Mucosa of gallbladder (tissue), 1 donor: ENCODE data around the gene TNNI3K. TPM values are rescaled to one million over a fixed set of nuclear protein-coding genes. Genes with fewer than 3 reads are reported as not detected.

Experiments
- DNase-seq: peaks from one replicate; pipeline ENCODE4 v3.0.0-alpha.2; 2020; ENCODE audit warnings: low spot score
- total RNA-seq: library from RNA; stranded (reverse); gene quantifications from one replicate; pipeline ENCODE4 v1.2.1, GENCODE V29; 2021
- donor health status: DM: no; HTN: no; CAD: no.

The TNNI3K gene
- total RNA-seq, 1 donor from 2014 or later, result 1.3 TPM

DNA sequence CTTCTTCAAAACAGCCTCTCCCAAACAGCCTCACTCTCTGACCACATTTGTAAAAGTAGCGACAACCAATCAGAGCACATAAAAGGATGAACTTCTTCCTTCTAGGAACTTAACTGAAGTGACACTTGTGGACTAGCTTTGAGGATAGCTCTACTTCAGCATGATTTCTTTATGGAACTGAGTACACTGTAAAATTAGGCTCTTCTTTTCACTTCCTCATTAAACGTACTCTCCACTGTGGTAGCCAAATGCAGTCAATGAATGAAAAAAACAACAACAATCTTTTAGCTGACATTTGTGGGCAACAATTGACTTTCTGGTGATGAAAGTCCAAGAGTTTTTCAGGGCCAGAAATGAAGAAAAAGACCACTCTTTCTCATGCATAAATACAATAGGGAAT, 267.7 kb downstream of the TNNI3K start:
- no peak for DNase-seq

DNA sequence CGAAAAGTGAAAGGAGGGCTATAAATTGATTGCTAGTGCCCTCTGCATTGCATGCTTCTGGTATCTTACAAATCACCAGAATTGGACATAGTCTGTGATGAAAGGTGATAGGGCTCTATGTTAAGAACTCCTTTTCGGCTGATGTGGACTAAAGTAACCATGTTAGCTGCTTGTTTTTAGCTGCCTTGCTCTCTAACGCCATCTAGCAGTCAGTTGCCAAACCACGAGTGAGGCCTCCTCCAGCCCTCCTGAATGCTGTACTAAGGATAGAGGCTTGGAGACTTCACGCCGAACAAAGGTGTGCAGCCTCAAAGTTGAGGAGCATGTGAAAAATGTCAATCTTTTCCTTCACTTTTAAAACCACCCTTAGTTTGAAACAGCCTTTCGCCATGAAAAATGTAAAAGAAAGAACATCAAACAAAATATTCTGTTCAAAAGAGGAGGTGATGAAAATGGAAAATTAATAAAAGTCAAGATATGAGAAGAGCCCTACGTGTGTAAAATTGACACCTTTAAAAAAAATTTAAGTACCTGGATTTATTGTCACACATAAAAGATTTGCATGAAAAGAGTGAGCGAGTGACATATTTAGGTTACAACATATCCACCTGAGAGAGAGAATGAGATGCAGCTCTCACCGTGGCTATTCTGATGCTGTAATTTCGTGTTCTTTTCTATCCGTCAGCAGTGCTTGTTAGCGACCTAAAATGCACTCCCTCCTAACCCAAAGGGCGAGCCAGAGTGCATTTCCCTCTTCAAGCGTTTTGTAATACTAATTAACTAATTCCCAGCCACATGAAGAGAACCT, 269.1 kb downstream of the TNNI3K start:
- DNase-seq, result peak; percentile 18

DNA sequence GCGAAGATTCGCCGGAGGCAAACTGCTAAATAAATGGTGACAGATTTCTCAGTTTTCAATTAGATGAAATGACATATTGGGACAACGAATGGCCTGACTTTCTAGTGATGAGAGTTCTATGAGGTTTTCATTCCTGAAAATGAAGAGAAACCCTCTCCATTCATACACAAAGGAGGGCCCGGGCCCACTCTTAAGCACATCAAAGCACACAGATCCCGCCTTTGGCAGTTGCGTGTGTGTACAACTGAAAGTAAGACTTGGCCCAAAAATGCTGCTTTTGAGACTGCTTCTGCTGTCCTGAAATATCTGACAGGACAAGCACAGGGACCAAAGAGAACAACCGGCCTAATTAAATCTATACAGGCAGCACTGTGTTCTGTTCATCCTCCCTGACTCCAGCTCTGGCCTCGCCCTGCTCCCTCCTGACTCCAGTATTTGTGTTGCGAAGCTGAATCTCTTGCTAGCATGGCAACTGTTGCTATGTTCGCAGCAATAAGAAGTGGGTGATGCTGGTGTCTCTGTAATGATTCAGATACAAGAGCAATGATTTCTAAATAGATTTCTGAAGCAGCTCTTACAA, 269.8 kb downstream of the TNNI3K start:
- DNase-seq, result no peak

DNA sequence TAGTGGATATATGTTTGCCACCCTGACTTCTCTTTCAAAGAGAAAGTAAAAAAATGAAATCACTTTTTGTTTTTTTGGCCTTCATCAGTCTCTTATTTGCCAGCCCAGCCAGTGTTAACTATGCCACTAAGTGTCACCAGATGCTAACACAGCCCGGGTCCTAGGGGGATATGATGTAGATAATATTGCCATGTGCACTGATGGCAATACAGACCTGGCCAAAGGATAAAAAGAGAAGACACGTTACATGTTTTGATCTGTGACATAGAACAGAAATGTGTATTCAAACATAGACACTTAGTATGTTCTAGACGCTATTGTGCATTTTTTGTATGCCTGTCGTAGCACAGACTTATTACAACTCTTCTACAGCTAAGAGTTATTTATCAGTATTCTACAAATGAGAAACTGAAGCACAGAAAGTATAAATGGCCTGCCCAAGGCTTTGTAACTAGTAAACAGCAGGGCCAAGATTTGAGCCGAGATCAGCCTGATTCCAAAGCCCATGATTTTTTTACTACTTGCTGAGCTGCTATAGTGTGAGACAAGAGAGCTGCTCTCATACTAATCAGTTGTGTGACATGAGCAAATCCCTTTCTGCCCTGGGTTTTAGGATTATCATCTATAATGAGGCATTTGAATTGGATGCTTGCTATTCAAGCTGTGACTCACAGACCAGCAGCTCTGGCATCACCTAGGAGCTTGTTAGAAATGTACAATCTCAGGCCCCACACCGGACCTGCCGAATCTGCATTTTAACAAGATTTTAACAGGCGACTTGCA, 270.9 kb downstream of the TNNI3K start:
- no peak for DNase-seq

DNA sequence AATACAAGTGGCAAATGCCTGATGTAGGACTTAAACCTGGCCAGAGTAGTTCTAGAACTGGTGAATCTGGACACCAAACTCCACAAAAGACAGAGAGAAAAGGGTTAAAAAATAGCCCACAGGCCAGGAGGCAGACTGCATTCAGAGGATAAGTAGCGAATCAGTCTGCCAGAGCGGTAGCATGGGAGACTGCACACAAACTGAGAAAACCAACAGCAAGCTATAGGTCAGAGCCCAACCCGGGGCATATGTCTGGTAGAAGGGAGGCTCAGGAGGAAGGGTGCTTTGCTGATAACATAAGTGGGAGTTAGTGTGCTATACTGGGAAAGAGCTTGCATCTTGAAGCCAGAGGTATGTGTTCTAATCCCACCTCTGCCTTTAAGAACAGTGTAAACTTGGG, 273.3 kb downstream of the TNNI3K start:
- no peak for DNase-seq

DNA sequence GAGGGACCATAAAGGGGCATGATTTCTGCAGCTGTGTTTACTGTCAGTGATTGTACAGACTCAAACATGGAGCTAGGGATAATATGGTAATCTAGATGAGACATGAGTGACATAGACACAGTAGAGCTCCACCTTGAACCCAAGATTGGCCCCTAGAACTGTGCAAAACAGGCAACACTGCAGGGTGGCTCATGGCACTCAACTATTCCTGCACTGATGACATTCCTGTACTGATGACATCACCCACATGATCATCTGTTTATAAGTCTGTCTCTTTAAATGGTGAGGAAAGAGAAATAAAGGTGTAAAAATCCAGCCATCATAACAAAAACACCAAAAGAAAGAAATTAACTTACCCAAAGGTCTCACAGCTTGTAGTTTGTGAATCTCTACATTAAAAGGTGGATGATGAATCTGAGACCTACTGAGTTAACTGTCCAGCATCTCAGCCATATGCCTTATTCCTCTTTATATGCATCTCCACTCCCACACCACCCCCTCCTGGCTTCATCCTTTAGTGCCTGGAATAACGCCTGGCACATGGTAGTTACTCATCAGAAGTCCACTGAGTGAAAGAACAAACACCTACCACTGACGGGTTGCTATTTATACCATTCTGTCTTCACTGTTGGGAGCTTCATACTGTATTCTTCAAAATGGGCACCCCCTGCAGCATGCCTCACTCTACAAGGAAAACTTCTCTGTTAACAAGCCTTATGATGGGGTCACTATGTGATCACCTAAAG, 277.2 kb downstream of the TNNI3K start, which contains the start of gene LRRC53:
TSS of gene LRRC53 (minus strand) at position 442 of the 746 bp plus-strand sequence. CDS start 29,262 bp downstream, outside the sequence.
- DNase-seq, result no peak

DNA sequence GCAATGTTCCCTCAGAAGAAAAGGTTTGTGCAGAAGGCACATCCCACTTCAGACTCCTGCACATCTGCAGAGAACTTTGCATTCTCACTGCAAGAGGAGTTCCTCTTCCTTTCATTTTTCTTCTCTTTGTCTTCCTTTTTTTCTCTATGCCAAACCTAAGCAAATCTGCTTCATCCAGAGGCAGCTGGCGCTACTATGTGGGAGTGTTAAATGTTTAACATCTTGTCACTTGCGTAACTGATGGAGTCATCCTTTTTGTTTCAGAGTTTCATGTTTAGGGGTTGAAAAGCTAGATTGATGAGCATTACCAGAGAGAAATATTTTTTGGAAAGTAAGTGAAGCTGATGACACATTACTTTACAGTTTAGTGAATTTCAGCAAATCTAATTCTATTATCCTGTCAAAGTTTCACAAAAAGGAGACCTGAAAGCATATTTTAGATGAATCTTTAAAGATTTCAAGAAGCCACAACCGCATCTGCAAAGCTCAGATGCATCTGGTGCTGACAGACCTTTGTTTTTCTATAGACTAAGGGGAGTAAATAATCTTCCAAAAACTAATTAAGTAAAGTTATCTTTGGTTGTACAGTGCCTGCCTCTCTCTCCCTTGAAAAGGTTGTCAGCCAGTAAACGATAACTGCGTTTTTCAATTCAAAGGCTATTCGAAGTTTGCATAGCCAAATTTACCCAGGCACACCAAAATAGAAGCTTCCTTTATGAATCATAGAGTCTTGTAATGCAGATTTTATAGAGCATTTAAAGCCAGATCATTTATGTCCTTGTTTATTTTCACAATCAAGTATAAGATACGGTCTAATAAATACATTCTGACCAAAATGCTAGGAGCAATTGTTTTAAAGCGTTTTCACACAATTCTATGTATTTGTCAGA, 278.5 kb downstream of the TNNI3K start:
- DNase-seq, result no peak

DNA sequence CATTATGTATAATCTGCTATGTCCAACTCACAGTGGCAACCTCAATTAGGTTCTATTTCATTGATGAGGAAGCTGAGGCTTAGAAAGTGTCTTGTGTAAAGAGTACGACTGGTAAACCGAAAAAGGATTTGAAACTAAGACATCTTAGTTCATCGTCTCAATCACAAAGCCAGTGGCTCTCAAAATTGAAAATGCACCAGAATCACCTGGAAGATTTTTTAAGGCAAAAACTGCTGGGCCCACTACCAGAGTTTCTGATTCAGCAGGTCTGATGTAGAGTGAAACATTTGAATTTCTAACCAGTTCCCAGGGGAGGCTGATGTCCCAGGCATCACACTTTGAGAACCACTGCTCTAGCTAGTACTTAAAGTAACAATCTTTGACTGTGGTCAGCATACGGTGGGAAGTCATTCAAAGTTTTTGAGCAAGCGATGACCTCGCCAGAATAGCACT, 282.4 kb downstream of the TNNI3K start:
- no peak for DNase-seq

DNA sequence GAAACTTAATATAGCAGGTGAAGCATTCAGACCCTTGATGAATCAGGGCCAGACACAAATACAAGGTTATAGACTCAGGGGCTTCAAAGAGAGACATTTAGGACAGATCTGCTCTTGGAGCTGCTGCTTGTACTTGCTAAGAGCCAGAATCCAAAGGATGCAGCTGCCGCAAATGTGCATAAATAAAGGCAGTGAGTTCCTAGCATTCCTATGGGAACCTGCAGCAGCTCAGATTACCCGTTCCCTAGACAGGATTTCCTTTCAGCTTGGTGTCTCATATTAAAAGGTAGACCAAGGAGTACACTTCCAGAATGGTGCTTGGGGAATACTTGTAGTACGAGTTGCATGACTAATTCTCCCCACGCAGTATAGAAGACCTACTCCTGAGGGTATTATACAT, 287.0 kb downstream of the TNNI3K start:
- DNase-seq, result no peak

- DNase-seq, result no peak
These were observed 288.8 kb downstream of the TNNI3K start for GRCh38 chr1:74523873-74524480.

GRCh38 chr1:74526708-74527107, 291.5 kb downstream of the TNNI3K start:
- DNase-seq, result no peak

DNA sequence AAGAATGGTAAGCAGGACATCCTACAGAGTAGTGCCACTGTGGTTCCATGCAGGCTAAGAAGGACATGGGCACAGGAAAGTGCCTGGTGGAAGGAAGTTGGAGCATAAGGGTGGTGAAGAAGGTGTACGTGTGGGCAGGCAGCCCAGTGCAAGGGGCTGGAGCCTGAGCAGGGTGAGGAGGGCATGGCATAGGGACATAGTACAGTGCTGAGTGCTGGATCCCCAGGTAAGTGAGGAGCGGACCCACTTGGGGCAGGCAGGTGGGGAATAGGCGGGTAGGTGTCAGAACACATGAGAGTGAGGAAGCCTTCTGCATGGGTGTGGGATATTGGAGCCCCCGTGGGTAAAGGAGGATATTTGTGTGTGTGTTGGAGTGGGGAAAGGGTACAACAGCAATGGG, 292.9 kb downstream of the TNNI3K start:
- no peak for DNase-seq

- no peak for DNase-seq
These were observed 295.7 kb downstream of the TNNI3K start for GRCh38 chr1:74530892-74531291.

DNA sequence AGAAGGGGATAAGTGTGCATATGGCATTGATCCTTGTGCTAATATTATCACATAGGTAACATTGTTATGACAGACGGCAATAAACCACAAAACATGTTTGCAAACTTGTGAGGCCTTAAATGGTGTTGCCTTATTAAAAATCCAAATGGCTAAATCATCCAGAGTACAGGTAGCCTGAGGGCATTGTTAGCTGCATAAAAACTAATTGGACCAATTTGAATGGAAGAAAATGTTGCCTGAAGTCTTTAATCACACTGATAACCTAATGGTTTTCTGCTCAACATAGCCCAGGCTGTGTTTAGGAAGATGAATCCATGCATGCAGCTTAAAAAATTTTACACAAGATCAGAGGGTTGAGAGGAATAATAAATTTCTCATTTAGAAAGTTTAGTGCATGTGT, 296.6 kb downstream of the TNNI3K start:
- no peak for DNase-seq

DNA sequence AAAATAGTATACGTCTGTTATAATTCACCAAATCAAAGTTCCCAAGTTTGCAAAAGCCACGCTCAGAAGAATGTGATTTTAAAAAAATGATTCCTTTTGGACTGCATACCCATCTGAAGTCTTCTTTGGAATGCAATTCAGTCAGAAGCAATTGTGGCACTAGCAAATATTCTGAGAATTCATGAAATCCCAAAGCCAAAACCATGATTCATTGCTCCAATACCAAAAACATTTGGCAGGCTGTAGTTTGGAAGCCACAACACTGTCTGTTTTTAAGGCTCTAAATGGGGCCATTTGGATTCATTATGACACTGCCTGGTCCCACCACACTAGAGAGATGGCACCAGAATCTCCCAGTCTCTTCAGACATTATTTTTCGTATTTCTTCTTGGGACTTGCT, 299.1 kb downstream of the TNNI3K start:
- DNase-seq, result no peak

DNA sequence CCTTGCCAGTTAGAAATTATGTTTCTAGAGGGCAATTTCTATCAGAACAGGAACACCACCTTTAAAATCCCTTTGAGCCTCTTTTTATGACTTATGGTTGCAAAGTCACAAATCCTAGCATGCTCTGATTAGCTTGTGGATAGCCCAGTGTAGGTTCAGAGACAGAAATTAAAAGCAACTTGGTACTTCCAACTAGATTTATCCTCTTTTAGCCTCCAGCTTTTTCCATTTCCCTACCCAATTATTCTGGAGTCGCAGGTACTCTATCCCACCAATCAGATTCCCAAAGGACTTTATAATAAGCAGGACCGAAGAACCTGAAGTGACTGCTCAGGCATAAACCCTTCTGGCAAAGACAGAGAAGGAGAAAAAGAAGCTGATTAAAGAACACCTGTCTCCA, 310.6 kb downstream of the TNNI3K start:
- DNase-seq, result no peak

GRCh38 chr1:74548961-74549750, 314.0 kb downstream of the TNNI3K start:
- DNase-seq, result no peak

- DNase-seq, result no peak
These were observed 314.7 kb downstream of the TNNI3K start for GRCh38 chr1:74549932-74550331.

- DNase-seq, result no peak
These were observed 335.8 kb downstream of the TNNI3K start for GRCh38 chr1:74570797-74571492.
